ENCODE measurements around the gene GPX2.

DNA sequence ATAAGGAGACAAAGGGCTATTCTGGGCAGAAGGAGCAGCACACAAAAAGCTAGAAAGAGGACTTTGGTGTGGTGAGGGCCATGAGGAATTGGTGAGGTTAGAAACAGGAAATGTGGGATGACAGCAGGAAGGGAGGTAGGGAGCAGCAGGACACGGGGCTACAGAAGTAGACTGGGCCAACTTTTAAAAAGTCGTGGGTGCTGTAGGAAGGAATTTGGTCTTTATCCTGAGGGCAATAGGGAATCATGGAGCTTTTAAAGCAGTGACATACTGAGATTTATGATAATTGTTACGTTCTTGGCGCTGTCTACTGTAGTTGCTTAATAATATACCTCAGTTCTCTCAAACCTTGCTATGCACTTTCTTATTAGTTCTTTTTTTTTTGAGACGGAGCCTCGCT, 36.5 kb downstream of the GPX2 start:
- TF ChIP-seq, protein P1, sequence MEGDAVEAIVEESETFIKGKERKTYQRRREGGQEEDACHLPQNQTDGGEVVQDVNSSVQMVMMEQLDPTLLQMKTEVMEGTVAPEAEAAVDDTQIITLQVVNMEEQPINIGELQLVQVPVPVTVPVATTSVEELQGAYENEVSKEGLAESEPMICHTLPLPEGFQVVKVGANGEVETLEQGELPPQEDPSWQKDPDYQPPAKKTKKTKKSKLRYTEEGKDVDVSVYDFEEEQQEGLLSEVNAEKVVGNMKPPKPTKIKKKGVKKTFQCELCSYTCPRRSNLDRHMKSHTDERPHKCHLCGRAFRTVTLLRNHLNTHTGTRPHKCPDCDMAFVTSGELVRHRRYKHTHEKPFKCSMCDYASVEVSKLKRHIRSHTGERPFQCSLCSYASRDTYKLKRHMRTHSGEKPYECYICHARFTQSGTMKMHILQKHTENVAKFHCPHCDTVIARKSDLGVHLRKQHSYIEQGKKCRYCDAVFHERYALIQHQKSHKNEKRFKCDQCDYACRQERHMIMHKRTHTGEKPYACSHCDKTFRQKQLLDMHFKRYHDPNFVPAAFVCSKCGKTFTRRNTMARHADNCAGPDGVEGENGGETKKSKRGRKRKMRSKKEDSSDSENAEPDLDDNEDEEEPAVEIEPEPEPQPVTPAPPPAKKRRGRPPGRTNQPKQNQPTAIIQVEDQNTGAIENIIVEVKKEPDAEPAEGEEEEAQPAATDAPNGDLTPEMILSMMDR (conservative IDR thresholded peaks at IDR 0.05; ENCODE audit: low read depth, low read length) = no peak
- TF ChIP-seq POLR2A (IDR thresholded peaks at IDR 0.05; ENCODE audit: low read depth, low read length) (no peak), MAFK (IDR thresholded peaks at IDR 0.05; ENCODE audit: low read depth, low read length) (no peak), BHLHE40 (IDR thresholded peaks at IDR 0.05; ENCODE audit: low read depth, low read length) (no peak), CEBPB (IDR thresholded peaks at IDR 0.05; ENCODE audit: low read depth, low read length) (no peak), RFX5 (IDR thresholded peaks at IDR 0.05; ENCODE audit: low read depth, low read length) (no peak)
- TF ChIP-seq, protein P2, sequence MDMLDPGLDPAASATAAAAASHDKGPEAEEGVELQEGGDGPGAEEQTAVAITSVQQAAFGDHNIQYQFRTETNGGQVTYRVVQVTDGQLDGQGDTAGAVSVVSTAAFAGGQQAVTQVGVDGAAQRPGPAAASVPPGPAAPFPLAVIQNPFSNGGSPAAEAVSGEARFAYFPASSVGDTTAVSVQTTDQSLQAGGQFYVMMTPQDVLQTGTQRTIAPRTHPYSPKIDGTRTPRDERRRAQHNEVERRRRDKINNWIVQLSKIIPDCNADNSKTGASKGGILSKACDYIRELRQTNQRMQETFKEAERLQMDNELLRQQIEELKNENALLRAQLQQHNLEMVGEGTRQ (IDR thresholded peaks at IDR 0.05; ENCODE audit: low read depth, low read length) = no peak
